Gastroesophageal sphincter (tissue), 4 donors: ENCODE results near the gene NCR1. TPM values are rescaled to one million over a fixed set of nuclear protein-coding genes. Genes with fewer than 3 reads are reported as not detected.
"Not testable (repeated sequence)": the region's sequence is repeated elsewhere in the genome, so short reads cannot be mapped to it uniquely, and the experiment has no call there.

ENCODE experiments used
- ATAC-seq: fragments of 150-250 bp; one replicate; pipeline ENCODE4 v1.9.1; 2016; ENCODE audit warnings: mild to moderate bottlenecking, moderate library complexity
- H3K27ac ChIP-seq, 4 donors: fragments of 200-600 bp; sonication (generic) in 3 of 4; 1 replicate in 3 of 4; 2 replicates in 1 of 4; pipeline ENCODE4 v1.5.1; 2016 to 2019
- H3K27me3 ChIP-seq: fragments of 200-600 bp; sonication (generic); one replicate; pipeline ENCODE4 v1.5.1; 2019
- H3K36me3 ChIP-seq, 2 donors: fragments of 200-600 bp; sonication (generic); one replicate each; pipeline ENCODE4 v1.5.1; 2019; ENCODE audit warnings: control low read depth in 1 of 2
- H3K4me1 ChIP-seq, 3 donors: fragments of 200-600 bp; sonication (generic); 1 replicate in 2 of 3; 2 replicates in 1 of 3; pipeline ENCODE4 v1.5.1; 2016 to 2019; ENCODE audit warnings: control low read depth in 2 of 3
- H3K4me3 ChIP-seq, 2 donors: fragments of 200-600 bp; sonication (generic); one replicate each; pipeline ENCODE4 v1.5.1; 2019; ENCODE audit warnings: mild to moderate bottlenecking in 1 of 2, moderate library complexity in 1 of 2
- H3K9me3 ChIP-seq, 3 donors: fragments of 200-600 bp; sonication (generic); one replicate each; pipeline ENCODE4 v1.5.1; 2017 to 2019; ENCODE audit warnings: control low read depth in 2 of 3
- EP300 ChIP-seq: sonication (generic); formaldehyde crosslinking; IDR thresholded peaks from one replicate; pipeline ENCODE4 v1.6.1; 2017; ENCODE audit warnings: antibody characterized with exemption, mild to moderate bottlenecking
- POLR2A ChIP-seq, 2 donors: fragments of 450-650 bp; IDR thresholded peaks; one replicate each; pipeline ENCODE4 v1.6.1; 2017; ENCODE audit warnings: antibody characterized with exemption in 2 of 2, mild to moderate bottlenecking in 2 of 2, moderate library complexity in 1 of 2
- POLR2AphosphoS5 ChIP-seq: sonication (generic); formaldehyde crosslinking; IDR thresholded peaks from one replicate; pipeline ENCODE4 v1.6.1; 2017; ENCODE audit warnings: antibody characterized with exemption
- WGBS, 2 donors: methylation state at CpG; one replicate each; pipeline ENCODE4 v1.1.5; 2018; ENCODE audit warnings: low coverage in 1 of 2; 5-methylcytosine and 5-hydroxymethylcytosine counted together
- total RNA-seq, 4 donors: library from RNA; depleted of rRNA; stranded (reverse); fragments of >200 nt; gene quantifications; one replicate each; pipeline ENCODE4 v1.1.0, GENCODE V29; 2016
- TF ChIP-seq, protein P1 (sequence below), 4 experiments: fragments of 200-600 bp in 2 of 4; fragments of 450-650 bp in 2 of 4; sonication (generic) in 1 of 4; IDR thresholded peaks; one replicate each; pipeline ENCODE4 v1.5.1; 2017 to 2019; ENCODE audit warnings: antibody characterized with exemption in 4 of 4, mild to moderate bottlenecking in 2 of 4, moderate library complexity in 2 of 4

Gene NCR1
- total RNA-seq, 4 donors from 2014 or later = not detected

- ATAC-seq = no peak
- no peak overlapping the region for H3K4me3 ChIP-seq
- 32 to 86% methylated on average over 1 to 2 of the region's 2 CpGs for WGBS, 2 donors
- no peaks in the 10 kb centered on the region for H3K9me3 ChIP-seq
- peaks cover 35% of the 10 kb centered on the region for H3K27me3 ChIP-seq
- TF ChIP-seq POLR2AphosphoS5 = no peak
- no peak for TF ChIP-seq POLR2A (IDR thresholded peaks at IDR 0.05)
- TF ChIP-seq, protein P1, sequence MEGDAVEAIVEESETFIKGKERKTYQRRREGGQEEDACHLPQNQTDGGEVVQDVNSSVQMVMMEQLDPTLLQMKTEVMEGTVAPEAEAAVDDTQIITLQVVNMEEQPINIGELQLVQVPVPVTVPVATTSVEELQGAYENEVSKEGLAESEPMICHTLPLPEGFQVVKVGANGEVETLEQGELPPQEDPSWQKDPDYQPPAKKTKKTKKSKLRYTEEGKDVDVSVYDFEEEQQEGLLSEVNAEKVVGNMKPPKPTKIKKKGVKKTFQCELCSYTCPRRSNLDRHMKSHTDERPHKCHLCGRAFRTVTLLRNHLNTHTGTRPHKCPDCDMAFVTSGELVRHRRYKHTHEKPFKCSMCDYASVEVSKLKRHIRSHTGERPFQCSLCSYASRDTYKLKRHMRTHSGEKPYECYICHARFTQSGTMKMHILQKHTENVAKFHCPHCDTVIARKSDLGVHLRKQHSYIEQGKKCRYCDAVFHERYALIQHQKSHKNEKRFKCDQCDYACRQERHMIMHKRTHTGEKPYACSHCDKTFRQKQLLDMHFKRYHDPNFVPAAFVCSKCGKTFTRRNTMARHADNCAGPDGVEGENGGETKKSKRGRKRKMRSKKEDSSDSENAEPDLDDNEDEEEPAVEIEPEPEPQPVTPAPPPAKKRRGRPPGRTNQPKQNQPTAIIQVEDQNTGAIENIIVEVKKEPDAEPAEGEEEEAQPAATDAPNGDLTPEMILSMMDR (IDR thresholded peaks at IDR 0.05) = no peak
- no peak for TF ChIP-seq EP300
- no peaks in the 10 kb centered on the region for H3K36me3 ChIP-seq
- no peaks in the 10 kb centered on the region for H3K4me1 ChIP-seq
- H3K27ac ChIP-seq = no peak overlapping the region
Observed at GRCh38 chr19:54949412-54949811, 43.5 kb downstream of the NCR1 start.

DNA sequence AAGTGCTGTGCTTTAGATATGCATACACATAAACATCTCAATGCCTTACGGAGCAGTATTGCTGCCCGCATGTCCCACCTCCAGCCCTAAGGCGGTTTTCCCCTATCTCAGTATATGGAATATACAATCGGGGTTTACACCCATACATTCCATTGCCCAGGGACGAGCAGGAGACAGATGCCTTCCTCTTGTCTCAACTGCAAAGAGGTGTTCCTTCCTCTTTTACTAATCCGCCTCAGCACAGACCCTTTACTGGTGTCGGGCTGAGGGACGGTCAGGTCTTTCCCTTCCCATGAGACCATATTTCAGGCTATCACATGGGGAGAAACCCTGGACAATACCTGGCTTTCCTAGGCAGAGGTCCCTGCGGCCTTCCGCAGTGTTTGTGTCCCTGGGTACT lies 44.6 kb downstream of the NCR1 start:
- H3K27me3 ChIP-seq = peaks cover 46% of the 10 kb centered on the region
- H3K4me3 ChIP-seq, ATAC-seq, H3K27ac ChIP-seq, H3K4me1 ChIP-seq, H3K36me3 ChIP-seq, H3K9me3 ChIP-seq: not testable (repeated sequence)
- WGBS, 2 donors = 44 to 68% methylated on average over 4 to 7 of the region's 10 CpGs

GRCh38 chr19:54952591-54953344 lies 46.8 kb downstream of the NCR1 start:
- TF ChIP-seq, protein P1 (IDR thresholded peaks at IDR 0.05) = no peak
- TF ChIP-seq POLR2AphosphoS5 = no peak
- no peak for TF ChIP-seq EP300
- TF ChIP-seq POLR2A (IDR thresholded peaks at IDR 0.05) = no peak
- no peak overlapping the region for H3K4me3 ChIP-seq
- H3K4me1 ChIP-seq = no peaks in the 10 kb centered on the region
- ATAC-seq = no peak
- no peaks in the 10 kb centered on the region for H3K36me3 ChIP-seq
- no peak overlapping the region for H3K27ac ChIP-seq
- H3K9me3 ChIP-seq = no peaks in the 10 kb centered on the region
- H3K27me3 ChIP-seq = peaks cover 46% of the 10 kb centered on the region
- 60 to 87% methylated on average over 1 to 18 of the region's 23 CpGs for WGBS, 2 donors

- H3K4me3 ChIP-seq, H3K4me1 ChIP-seq, ATAC-seq, H3K27ac ChIP-seq, H3K9me3 ChIP-seq, H3K36me3 ChIP-seq: not testable (repeated sequence)
- peaks cover 46% of the 10 kb centered on the region for H3K27me3 ChIP-seq
- 72 to 100% methylated on average over 2 to 10 of the region's 10 CpGs for WGBS, 2 donors
Observed at GRCh38 chr19:54953345-54953713, 47.4 kb downstream of the NCR1 start.

DNA sequence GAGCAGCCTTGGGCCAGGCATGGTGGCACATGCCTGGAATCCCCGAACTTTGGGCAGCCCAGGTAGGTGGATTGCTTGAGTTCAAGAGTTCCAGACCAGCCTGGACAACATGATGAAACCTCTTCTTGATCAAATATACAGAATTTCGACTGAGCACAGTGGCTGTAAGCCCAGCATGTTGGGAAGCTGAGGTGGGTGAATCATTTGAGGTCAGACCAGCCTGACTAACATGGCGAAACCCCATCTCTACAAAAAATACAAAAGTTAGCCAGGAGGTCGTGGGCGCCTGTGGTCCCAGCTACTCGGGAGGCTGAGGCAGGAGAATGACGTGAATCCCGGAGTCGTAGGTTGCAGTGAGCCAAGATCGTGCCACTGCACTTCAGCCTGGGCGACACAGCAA lies 49.4 kb downstream of the NCR1 start:
- no peak for ATAC-seq
- peaks cover 31% of the 10 kb centered on the region for H3K27me3 ChIP-seq
- no peak for TF ChIP-seq EP300
- TF ChIP-seq POLR2A (IDR thresholded peaks at IDR 0.05) = no peak
- TF ChIP-seq, protein P1 (IDR thresholded peaks at IDR 0.05) = no peak
- no peak for TF ChIP-seq POLR2AphosphoS5
- no peaks in the 10 kb centered on the region for H3K9me3 ChIP-seq
- no peaks in the 10 kb centered on the region for H3K4me1 ChIP-seq
- H3K4me3 ChIP-seq = no peak overlapping the region
- H3K36me3 ChIP-seq = no peaks in the 10 kb centered on the region
- 76 to 80% methylated on average over 3 to 9 of the region's 11 CpGs for WGBS, 2 donors
- H3K27ac ChIP-seq = no peak overlapping the region

DNA sequence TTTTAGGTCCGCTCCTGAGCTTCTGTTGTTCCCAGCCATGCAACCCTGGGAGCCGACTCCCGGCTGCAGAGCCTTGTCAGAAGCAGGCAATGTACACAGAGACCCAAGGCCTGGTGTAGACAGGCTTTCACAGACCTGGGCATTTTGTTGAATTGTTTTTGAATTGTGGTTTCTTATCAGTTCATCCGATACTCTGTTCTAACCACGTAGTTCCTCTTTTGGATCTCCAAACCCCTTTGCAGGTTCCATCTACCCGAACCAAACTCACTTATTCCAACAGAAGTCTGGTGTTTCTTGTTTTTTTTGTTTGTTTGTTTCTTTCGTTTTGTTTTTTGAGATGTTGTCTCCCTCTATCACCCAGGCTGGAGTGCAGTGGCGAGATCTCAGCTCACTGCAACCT lies 53.9 kb downstream of the NCR1 start:
- 38 to 67% methylated on average over 3 to 4 of the region's 8 CpGs for WGBS, 2 donors
- Histone ChIP-seq H3K27me3 (peaks cover 24% of the 10 kb centered on the region), H3K36me3 (no peaks in the 10 kb centered on the region), H3K27ac (no peak overlapping the region), H3K4me3 (no peak overlapping the region), H3K9me3 (no peaks in the 10 kb centered on the region), H3K4me1 (no peaks in the 10 kb centered on the region)
- no peak for TF ChIP-seq POLR2AphosphoS5
- TF ChIP-seq, protein P1 (IDR thresholded peaks at IDR 0.05) = no peak
- TF ChIP-seq POLR2A (IDR thresholded peaks at IDR 0.05) = no peak
- no peak for TF ChIP-seq EP300
- no peak for ATAC-seq
